Measurements from ENCODE around the gene TGFB2. TPM values are rescaled to one million over a fixed set of nuclear protein-coding genes. Genes with fewer than 3 reads are reported as not detected.
A peak's percentile ranks its signal among the peaks of the same experiment; 100 is the strongest.

The TGFB2 gene
- total and polyA plus RNA-seq, 10 donors = 0.24 to 5.5 (median 2.1) TPM

DNA sequence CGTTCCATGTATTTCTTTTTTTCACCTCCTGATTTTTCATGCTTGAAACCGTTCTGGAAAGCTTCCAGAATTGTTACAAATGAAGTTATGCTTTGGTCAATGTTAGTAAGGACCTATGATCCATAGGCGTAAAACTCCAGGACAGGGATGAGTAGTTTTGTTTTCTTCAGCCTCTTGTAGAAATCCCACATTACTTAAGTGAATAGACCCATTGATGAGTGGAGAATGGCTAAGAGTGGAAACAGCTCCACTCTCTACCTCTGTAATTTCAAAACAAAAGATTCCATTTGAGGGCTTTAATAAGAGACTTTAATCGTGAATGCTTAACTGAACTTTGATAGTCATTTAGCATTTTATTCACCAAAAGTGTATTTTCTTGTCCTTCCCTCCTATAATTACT is 3.0 kb upstream of the TGFB2 start:
- TF ChIP-seq, protein P1, sequence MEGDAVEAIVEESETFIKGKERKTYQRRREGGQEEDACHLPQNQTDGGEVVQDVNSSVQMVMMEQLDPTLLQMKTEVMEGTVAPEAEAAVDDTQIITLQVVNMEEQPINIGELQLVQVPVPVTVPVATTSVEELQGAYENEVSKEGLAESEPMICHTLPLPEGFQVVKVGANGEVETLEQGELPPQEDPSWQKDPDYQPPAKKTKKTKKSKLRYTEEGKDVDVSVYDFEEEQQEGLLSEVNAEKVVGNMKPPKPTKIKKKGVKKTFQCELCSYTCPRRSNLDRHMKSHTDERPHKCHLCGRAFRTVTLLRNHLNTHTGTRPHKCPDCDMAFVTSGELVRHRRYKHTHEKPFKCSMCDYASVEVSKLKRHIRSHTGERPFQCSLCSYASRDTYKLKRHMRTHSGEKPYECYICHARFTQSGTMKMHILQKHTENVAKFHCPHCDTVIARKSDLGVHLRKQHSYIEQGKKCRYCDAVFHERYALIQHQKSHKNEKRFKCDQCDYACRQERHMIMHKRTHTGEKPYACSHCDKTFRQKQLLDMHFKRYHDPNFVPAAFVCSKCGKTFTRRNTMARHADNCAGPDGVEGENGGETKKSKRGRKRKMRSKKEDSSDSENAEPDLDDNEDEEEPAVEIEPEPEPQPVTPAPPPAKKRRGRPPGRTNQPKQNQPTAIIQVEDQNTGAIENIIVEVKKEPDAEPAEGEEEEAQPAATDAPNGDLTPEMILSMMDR (IDR thresholded peaks at IDR 0.05 in 8 of 11, conservative IDR thresholded peaks at IDR 0.05 in 3 of 11) = no peak
- TF ChIP-seq POLR2AphosphoS5 (IDR thresholded peaks at IDR 0.05) (no peak), POLR2A (IDR thresholded peaks at IDR 0.05) (no peak)
- Histone ChIP-seq H3K27me3 (replicated peaks in 1 of 7) (peaks cover 0 to 25% (median 6%) of the 10 kb centered on the region in 7 donors), H3K36me3 (no peaks in the 10 kb centered on the region), H3K4me3 (no peak overlapping the region), H3K4me1 (peaks cover 7 to 29% (median 25%) of the 10 kb centered on the region in 6 donors), H3K27ac (no peak overlapping the region), H3K9me3 (no peaks in the 10 kb centered on the region)
- DNase-seq = no peak
- intact Hi-C loops (cut with DNase I; ENCODE audit: low total_unique reads) = loop anchor here (10.0 kb wide), 1 partner anchor 183 kb away; no protein-coding TSS in a partner anchor
- 93 to 98% (median 95%) methylated on average over 4 of the region's 4 CpGs for WGBS, 5 donors

DNA sequence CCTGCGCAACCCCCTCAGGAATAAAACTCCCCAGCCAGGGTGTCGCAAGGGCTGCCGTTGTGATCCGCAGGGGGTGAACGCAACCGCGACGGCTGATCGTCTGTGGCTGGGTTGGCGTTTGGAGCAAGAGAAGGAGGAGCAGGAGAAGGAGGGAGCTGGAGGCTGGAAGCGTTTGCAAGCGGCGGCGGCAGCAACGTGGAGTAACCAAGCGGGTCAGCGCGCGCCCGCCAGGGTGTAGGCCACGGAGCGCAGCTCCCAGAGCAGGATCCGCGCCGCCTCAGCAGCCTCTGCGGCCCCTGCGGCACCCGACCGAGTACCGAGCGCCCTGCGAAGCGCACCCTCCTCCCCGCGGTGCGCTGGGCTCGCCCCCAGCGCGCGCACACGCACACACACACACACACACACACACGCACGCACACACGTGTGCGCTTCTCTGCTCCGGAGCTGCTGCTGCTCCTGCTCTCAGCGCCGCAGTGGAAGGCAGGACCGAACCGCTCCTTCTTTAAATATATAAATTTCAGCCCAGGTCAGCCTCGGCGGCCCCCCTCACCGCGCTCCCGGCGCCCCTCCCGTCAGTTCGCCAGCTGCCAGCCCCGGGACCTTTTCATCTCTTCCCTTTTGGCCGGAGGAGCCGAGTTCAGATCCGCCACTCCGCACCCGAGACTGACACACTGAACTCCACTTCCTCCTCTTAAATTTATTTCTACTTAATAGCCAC is 696 bp downstream of the TGFB2 start:
- Histone ChIP-seq H3K27ac (peak overlapping the region in 7 of 8 donors; percentile 18 to 81 (median 72)), H3K36me3 (no peaks in the 10 kb centered on the region), H3K4me3 (peak overlapping the region; percentile 44 to 79 (median 58)), H3K9me3 (no peaks in the 10 kb centered on the region), H3K27me3 (replicated peaks in 1 of 7) (peaks cover 0 to 32% (median 6%) of the 10 kb centered on the region in 7 donors), H3K4me1 (peaks cover 11 to 67% (median 50%) of the 10 kb centered on the region in 6 donors)
- WGBS, 5 donors = 0 to 1% (median 0%) methylated on average over 37 to 64 of the region's 64 CpGs
- TF ChIP-seq, protein P1 (IDR thresholded peaks at IDR 0.05 in 8 of 11, conservative IDR thresholded peaks at IDR 0.05 in 3 of 11) = no peak
- peak; percentile 5 to 73 (median 73) for TF ChIP-seq POLR2AphosphoS5 (IDR thresholded peaks at IDR 0.05)
- TF ChIP-seq POLR2A (IDR thresholded peaks at IDR 0.05) = no peak
- intact Hi-C loops (cut with DNase I; ENCODE audit: low total_unique reads) = loop anchor here (10.0 kb wide), 1 partner anchor 179 kb away; no protein-coding TSS in a partner anchor
- peak; percentile 89 for DNase-seq

DNA sequence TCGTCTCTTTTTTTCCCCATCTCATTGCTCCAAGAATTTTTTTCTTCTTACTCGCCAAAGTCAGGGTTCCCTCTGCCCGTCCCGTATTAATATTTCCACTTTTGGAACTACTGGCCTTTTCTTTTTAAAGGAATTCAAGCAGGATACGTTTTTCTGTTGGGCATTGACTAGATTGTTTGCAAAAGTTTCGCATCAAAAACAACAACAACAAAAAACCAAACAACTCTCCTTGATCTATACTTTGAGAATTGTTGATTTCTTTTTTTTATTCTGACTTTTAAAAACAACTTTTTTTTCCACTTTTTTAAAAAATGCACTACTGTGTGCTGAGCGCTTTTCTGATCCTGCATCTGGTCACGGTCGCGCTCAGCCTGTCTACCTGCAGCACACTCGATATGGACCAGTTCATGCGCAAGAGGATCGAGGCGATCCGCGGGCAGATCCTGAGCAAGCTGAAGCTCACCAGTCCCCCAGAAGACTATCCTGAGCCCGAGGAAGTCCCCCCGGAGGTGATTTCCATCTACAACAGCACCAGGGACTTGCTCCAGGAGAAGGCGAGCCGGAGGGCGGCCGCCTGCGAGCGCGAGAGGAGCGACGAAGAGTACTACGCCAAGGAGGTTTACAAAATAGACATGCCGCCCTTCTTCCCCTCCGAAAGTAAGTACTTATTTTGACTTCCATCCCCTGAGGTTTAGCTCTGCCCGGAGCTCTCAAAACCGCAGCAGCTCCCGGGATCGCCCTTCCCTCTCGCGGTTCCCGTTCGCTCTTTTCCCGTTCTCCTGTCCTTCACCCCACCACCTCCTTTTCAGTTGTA is 1.5 kb downstream of the TGFB2 start:
- peak; percentile 81 for DNase-seq
- Histone ChIP-seq H3K4me3 (peak overlapping the region; percentile 44 to 79 (median 58)), H3K9me3 (no peaks in the 10 kb centered on the region), H3K27ac (peak overlapping the region; percentile 59 to 81 (median 74)), H3K27me3 (replicated peaks in 1 of 7) (peaks cover 0 to 32% (median 6%) of the 10 kb centered on the region in 7 donors), H3K36me3 (no peaks in the 10 kb centered on the region), H3K4me1 (peaks cover 14 to 74% (median 54%) of the 10 kb centered on the region in 6 donors)
- TF ChIP-seq, protein P1 (IDR thresholded peaks at IDR 0.05 in 8 of 11, conservative IDR thresholded peaks at IDR 0.05 in 3 of 11) = no peak
- TF ChIP-seq POLR2AphosphoS5 (IDR thresholded peaks at IDR 0.05) (peak in 1 of 3 donors; percentile 26), POLR2A (IDR thresholded peaks at IDR 0.05) (no peak)
- WGBS, 5 donors = 0 to 1% (median 1%) methylated on average over 39 of the region's 39 CpGs
- intact Hi-C loops (cut with DNase I; ENCODE audit: low total_unique reads) = loop anchor here (10.0 kb wide), 1 partner anchor 178 kb away; no protein-coding TSS in a partner anchor
